Neutrophil (primary cell): ENCODE measurements around the gene CACNA1S.

Source experiments
- H3K27ac ChIP-seq: fragments of 200-600 bp; sonication (generic); 2 replicates; pipeline ENCODE4 v1.5.1; 2016; ENCODE audit warnings: mild to moderate bottlenecking, moderate library complexity
- H3K27me3 ChIP-seq: fragments of 200-600 bp; sonication (generic); 2 replicates; pipeline ENCODE4 v1.6.0; 2016; ENCODE audit warnings: mild to moderate bottlenecking
- H3K36me3 ChIP-seq: fragments of 200-600 bp; sonication (generic); 2 replicates; pipeline ENCODE4 v1.5.1; 2017
- H3K4me1 ChIP-seq, 2 experiments: fragments of 200-600 bp in 1 of 2; sonication (generic) in 1 of 2; 1 replicate in 1 of 2; 2 replicates in 1 of 2; pipeline versions ENCODE4 v1.5.1 to v1.6.1; 2013 to 2016; ENCODE audit warnings: low read depth in 1 of 2, low read length in 1 of 2, mild to moderate bottlenecking in 1 of 2, moderate library complexity in 1 of 2; ENCODE audit not compliant: control insufficient read depth in 1 of 2, insufficient read depth in 1 of 2
- H3K4me3 ChIP-seq, 2 experiments: fragments of 200-600 bp in 1 of 2; sonication (generic) in 1 of 2; 1 replicate in 1 of 2; 2 replicates in 1 of 2; pipeline ENCODE4 v1.5.1; 2013 to 2016; ENCODE audit warnings: low read depth in 1 of 2, low read length in 1 of 2, mild to moderate bottlenecking in 1 of 2, moderate library complexity in 1 of 2
- H3K9me3 ChIP-seq: fragments of 200-600 bp; sonication (generic); 2 replicates; pipeline ENCODE4 v1.5.1; 2016
- CTCF ChIP-seq: fragments of 200-600 bp; sonication (generic); IDR thresholded peaks from 2 replicates; pipeline ENCODE4 v1.5.1; 2016; ENCODE audit warnings: antibody characterized with exemption

The CACNA1S gene

GRCh38 chr1:201110138-201110537 is 2.1 kb downstream of the CACNA1S start:
- no peak for TF ChIP-seq CTCF
- H3K9me3 ChIP-seq: no peaks in the 10 kb centered on the region
- H3K27me3 ChIP-seq: peaks cover 37% of the 10 kb centered on the region
- no peaks in the 10 kb centered on the region for H3K36me3 ChIP-seq
- peaks cover 8 to 12% of the 10 kb centered on the region in 2 experiments for H3K4me1 ChIP-seq
- no peak overlapping the region for H3K4me3 ChIP-seq
- H3K27ac ChIP-seq: no peak overlapping the region

- H3K27me3 ChIP-seq: peaks cover 32% of the 10 kb centered on the region
Observed at GRCh38 chr1:201109651-201110050, 2.6 kb downstream of the CACNA1S start.

GRCh38 chr1:201108614-201109013 is 3.6 kb downstream of the CACNA1S start:
- Histone ChIP-seq H3K4me1 (no peaks in the 10 kb centered on the region), H3K9me3 (no peaks in the 10 kb centered on the region)
- no peak for TF ChIP-seq CTCF

More at GRCh38 chr1:201109651-201110050, 2.6 kb downstream of the CACNA1S start:
- H3K4me1 ChIP-seq: peaks cover 5 to 8% of the 10 kb centered on the region in 2 experiments
- H3K9me3 ChIP-seq: no peaks in the 10 kb centered on the region
- H3K36me3 ChIP-seq: no peaks in the 10 kb centered on the region
- no peak for TF ChIP-seq CTCF
- H3K27ac ChIP-seq: no peak overlapping the region
- no peak overlapping the region for H3K4me3 ChIP-seq

GRCh38 chr1:201105688-201106087 is 6.5 kb downstream of the CACNA1S start:
- TF ChIP-seq CTCF: no peak
- no peak overlapping the region for H3K27ac ChIP-seq
- H3K4me1 ChIP-seq: no peaks in the 10 kb centered on the region
- H3K9me3 ChIP-seq: no peaks in the 10 kb centered on the region
- H3K27me3 ChIP-seq: no peaks in the 10 kb centered on the region
- no peak overlapping the region for H3K4me3 ChIP-seq
- no peaks in the 10 kb centered on the region for H3K36me3 ChIP-seq

More at GRCh38 chr1:201108614-201109013, 3.6 kb downstream of the CACNA1S start:
- H3K27me3 ChIP-seq: peaks cover 21% of the 10 kb centered on the region
- H3K4me3 ChIP-seq: no peak overlapping the region
- no peak overlapping the region for H3K27ac ChIP-seq
- H3K36me3 ChIP-seq: no peaks in the 10 kb centered on the region

GRCh38 chr1:201104141-201104540 is 8.1 kb downstream of the CACNA1S start:
- H3K27ac ChIP-seq: no peak overlapping the region
- H3K27me3 ChIP-seq: no peaks in the 10 kb centered on the region
- no peaks in the 10 kb centered on the region for H3K4me1 ChIP-seq
- TF ChIP-seq CTCF: no peak
- H3K36me3 ChIP-seq: no peaks in the 10 kb centered on the region
- H3K9me3 ChIP-seq: no peaks in the 10 kb centered on the region
- H3K4me3 ChIP-seq: no peak overlapping the region

- no peak overlapping the region for H3K4me3 ChIP-seq
- H3K9me3 ChIP-seq: no peaks in the 10 kb centered on the region
- no peaks in the 10 kb centered on the region for H3K27me3 ChIP-seq
- H3K36me3 ChIP-seq: no peaks in the 10 kb centered on the region
- no peak overlapping the region for H3K27ac ChIP-seq
- H3K4me1 ChIP-seq: no peaks in the 10 kb centered on the region
- TF ChIP-seq CTCF: no peak
Observed at GRCh38 chr1:201103666-201104065, 8.6 kb downstream of the CACNA1S start.
